ENCODE measurements around the gene FCHSD2.

GRCh38 chr11:72897506-72897905, 244.6 kb downstream of the FCHSD2 start:
- TF ChIP-seq BCL6B (tag by site-specific recombination; IDR thresholded peaks at IDR 0.05) = no peak
- no peak for TF ChIP-seq ZBTB10 (tag by site-specific recombination; IDR thresholded peaks at IDR 0.05)
- no peak for TF ChIP-seq REST (tag by site-specific recombination; IDR thresholded peaks at IDR 0.05)
- TF ChIP-seq PATZ1 (tag by site-specific recombination; IDR thresholded peaks at IDR 0.05) = no peak
- TF ChIP-seq ZBTB49 (tag by site-specific recombination; IDR thresholded peaks at IDR 0.05; ENCODE audit: low read depth) = no peak
- no peak for TF ChIP-seq ZNF629 (tag by site-specific recombination; IDR thresholded peaks at IDR 0.05)
- TF ChIP-seq ZNF843 (tag by site-specific recombination; IDR thresholded peaks at IDR 0.05) = no peak

Data from HEK293 (cell line).